DND-41 (cell line): ENCODE measurements around the gene PADI3.

Source experiments
- ATAC-seq: fragments of 200-7000 bp; cut with Tn5 transposase; 3 replicates; pipeline ENCODE4 v1.9.1; 2021; ENCODE audit warnings: low read depth; ENCODE audit not compliant: insufficient read depth
- DNase-seq: peaks from one replicate; pipeline ENCODE4 v3.0.0-alpha.2; 2020
- H2AFZ ChIP-seq: 2 replicates; pipeline ENCODE4 v1.6.0; 2012; ENCODE audit warnings: low read depth, low read length
- H3K27ac ChIP-seq: 2 replicates; pipeline ENCODE4 v1.5.1; 2012; ENCODE audit warnings: low read length, inconsistent platforms
- H3K27me3 ChIP-seq: fragments of 200-600 bp; sonication (generic); 2 replicates; pipeline ENCODE4 v1.6.0; 2012; ENCODE audit warnings: low read length, mild to moderate bottlenecking, inconsistent platforms; ENCODE audit not compliant: insufficient read depth, poor library complexity
- H3K36me3 ChIP-seq: 2 replicates; pipeline ENCODE4 v1.5.1; 2012; ENCODE audit warnings: low read length, inconsistent platforms; ENCODE audit not compliant: insufficient read depth
- H3K4me1 ChIP-seq: 2 replicates; pipeline ENCODE4 v1.5.1; 2012; ENCODE audit warnings: mild to moderate bottlenecking, low read length; ENCODE audit not compliant: insufficient read depth
- H3K4me2 ChIP-seq: 2 replicates; pipeline ENCODE4 v1.6.0; 2012; ENCODE audit warnings: mild to moderate bottlenecking, moderate library complexity, low read length, inconsistent platforms; ENCODE audit not compliant: insufficient read depth
- H3K4me3 ChIP-seq, 2 experiments: fragments of 200-600 bp in 1 of 2; shearing (Covaris generic) in 1 of 2; 2 replicates each; pipeline ENCODE4 v1.5.1; 2012 to 2016; ENCODE audit warnings: inconsistent platforms in 2 of 2, low read length in 2 of 2, mild to moderate bottlenecking in 2 of 2, low read depth in 1 of 2, moderate library complexity in 1 of 2
- H3K79me2 ChIP-seq: 2 replicates; pipeline ENCODE4 v1.6.0; 2012; ENCODE audit warnings: low read length, inconsistent platforms; ENCODE audit not compliant: insufficient read depth
- H3K9ac ChIP-seq: 2 replicates; pipeline ENCODE4 v1.6.0; 2012; ENCODE audit warnings: low read depth, mild to moderate bottlenecking, inconsistent platforms, low read length, moderate library complexity
- H3K9me3 ChIP-seq: 2 replicates; pipeline ENCODE4 v1.5.1; 2012; ENCODE audit warnings: low read length, moderate library complexity, mild to moderate bottlenecking, inconsistent platforms; ENCODE audit not compliant: insufficient read depth, severe bottlenecking
- H4K20me1 ChIP-seq: 2 replicates; pipeline ENCODE4 v1.6.0; 2012; ENCODE audit warnings: low read length; ENCODE audit not compliant: insufficient read depth
- CTCF ChIP-seq: IDR thresholded peaks from 2 replicates; pipeline ENCODE4 v1.5.1; 2012; ENCODE audit warnings: borderline replicate concordance, low read length, moderate library complexity, mild to moderate bottlenecking; ENCODE audit not compliant: poor library complexity, severe bottlenecking; ENCODE audit errors: extremely low read depth
- EZH2 ChIP-seq: IDR thresholded peaks from 3 replicates; pipeline ENCODE4 v1.6.1; 2012; ENCODE audit warnings: borderline replicate concordance, low read depth, mild to moderate bottlenecking, moderate library complexity, low read length, inconsistent platforms; ENCODE audit not compliant: severe bottlenecking

The PADI3 gene

GRCh38 chr1:17220287-17220686 lies 28.6 kb upstream of the PADI3 start:
- Histone ChIP-seq H2AFZ (no peak overlapping the region), H4K20me1 (peaks cover 20% of the 10 kb centered on the region), H3K27ac (no peak overlapping the region), H3K4me3 (no peak overlapping the region), H3K9me3 (no peaks in the 10 kb centered on the region), H3K79me2 (no peaks in the 10 kb centered on the region), H3K4me2 (no peak overlapping the region), H3K36me3 (no peaks in the 10 kb centered on the region), H3K9ac (no peak overlapping the region), H3K4me1 (no peaks in the 10 kb centered on the region), H3K27me3 (peaks cover 11% of the 10 kb centered on the region)
- DNase-seq: no peak
- ATAC-seq: no peak
- TF ChIP-seq EZH2 (no peak), CTCF (no peak)

DNA sequence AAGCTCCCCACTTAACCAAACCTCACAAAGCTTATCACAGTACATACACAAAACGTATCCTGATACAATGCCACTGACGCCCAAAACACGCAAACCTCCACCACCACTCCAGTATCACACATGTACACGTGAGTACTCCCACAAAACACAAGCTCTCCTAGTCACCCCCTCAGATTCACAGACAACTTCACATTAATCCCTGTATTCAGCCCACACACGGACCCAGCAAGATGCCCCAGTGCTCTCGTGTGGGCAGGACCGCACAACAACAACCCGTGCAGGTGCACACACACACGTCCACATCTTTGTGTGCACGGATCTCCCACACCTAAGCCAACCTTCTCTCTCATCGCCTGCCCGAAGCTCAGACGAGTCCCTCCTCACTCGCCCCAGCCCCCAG lies 26.3 kb upstream of the PADI3 start:
- H4K20me1 ChIP-seq: peaks cover 14% of the 10 kb centered on the region
- ATAC-seq (no peak), DNase-seq (no peak)
- no peaks in the 10 kb centered on the region for H3K36me3 ChIP-seq
- H3K4me1 ChIP-seq: no peaks in the 10 kb centered on the region
- H3K4me3 ChIP-seq: no peak overlapping the region
- no peak overlapping the region for H2AFZ ChIP-seq
- no peaks in the 10 kb centered on the region for H3K79me2 ChIP-seq
- no peak overlapping the region for H3K9ac ChIP-seq
- no peak overlapping the region for H3K27ac ChIP-seq
- no peaks in the 10 kb centered on the region for H3K9me3 ChIP-seq
- H3K4me2 ChIP-seq: no peak overlapping the region
- no peak for TF ChIP-seq CTCF
- no peak for TF ChIP-seq EZH2
- H3K27me3 ChIP-seq: peaks cover 4% of the 10 kb centered on the region

DNA sequence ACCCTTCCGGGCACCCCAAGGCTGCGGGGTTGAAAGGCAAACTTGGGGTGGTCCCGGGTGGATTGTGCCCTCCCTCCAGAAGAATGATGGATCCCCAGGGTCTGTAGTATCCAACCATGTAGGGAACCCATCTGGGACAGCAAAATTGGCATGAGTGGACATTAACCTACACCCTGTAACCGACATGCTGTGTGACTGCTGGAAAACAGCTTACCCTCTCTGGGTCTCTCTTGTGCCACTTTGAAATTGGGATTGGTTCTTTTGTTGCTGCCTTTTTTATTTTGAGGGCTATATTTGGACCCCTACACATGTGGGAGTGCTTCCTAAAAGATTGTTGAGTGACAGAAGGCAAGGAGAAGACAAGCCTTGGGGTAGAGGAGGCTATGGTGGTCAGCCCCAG lies 24.5 kb upstream of the PADI3 start:
- Histone ChIP-seq H3K4me3 (no peak overlapping the region), H3K9me3 (no peaks in the 10 kb centered on the region), H3K27ac (no peak overlapping the region), H3K4me2 (no peak overlapping the region), H3K79me2 (no peaks in the 10 kb centered on the region), H3K4me1 (no peaks in the 10 kb centered on the region), H2AFZ (no peak overlapping the region), H3K27me3 (peaks cover 4% of the 10 kb centered on the region), H3K9ac (no peak overlapping the region), H4K20me1 (peaks cover 14% of the 10 kb centered on the region), H3K36me3 (no peaks in the 10 kb centered on the region)
- no peak for TF ChIP-seq EZH2
- TF ChIP-seq CTCF: no peak
- no peak for ATAC-seq
- DNase-seq: no peak

GRCh38 chr1:17225140-17225539 lies 23.8 kb upstream of the PADI3 start:
- no peak overlapping the region for H2AFZ ChIP-seq
- H3K27ac ChIP-seq: no peak overlapping the region
- H3K79me2 ChIP-seq: no peaks in the 10 kb centered on the region
- no peaks in the 10 kb centered on the region for H3K9me3 ChIP-seq
- H3K27me3 ChIP-seq: peaks cover 4% of the 10 kb centered on the region
- H3K4me1 ChIP-seq: no peaks in the 10 kb centered on the region
- no peak overlapping the region for H3K9ac ChIP-seq
- peaks cover 13% of the 10 kb centered on the region for H4K20me1 ChIP-seq
- no peak for TF ChIP-seq EZH2
- no peak for TF ChIP-seq CTCF
- no peak overlapping the region for H3K4me2 ChIP-seq
- no peaks in the 10 kb centered on the region for H3K36me3 ChIP-seq
- no peak overlapping the region for H3K4me3 ChIP-seq
- DNase-seq: no peak
- ATAC-seq: no peak
